ENCODE measurements around the gene DEFB118.
"Not testable (repeated sequence)": the region's sequence is repeated elsewhere in the genome, so short reads cannot be mapped to it uniquely, and the experiment has no call there.

Gene DEFB118, protein sequence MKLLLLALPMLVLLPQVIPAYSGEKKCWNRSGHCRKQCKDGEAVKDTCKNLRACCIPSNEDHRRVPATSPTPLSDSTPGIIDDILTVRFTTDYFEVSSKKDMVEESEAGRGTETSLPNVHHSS
- 0 reads per million in 9 experiments for total RNA-seq

DNA sequence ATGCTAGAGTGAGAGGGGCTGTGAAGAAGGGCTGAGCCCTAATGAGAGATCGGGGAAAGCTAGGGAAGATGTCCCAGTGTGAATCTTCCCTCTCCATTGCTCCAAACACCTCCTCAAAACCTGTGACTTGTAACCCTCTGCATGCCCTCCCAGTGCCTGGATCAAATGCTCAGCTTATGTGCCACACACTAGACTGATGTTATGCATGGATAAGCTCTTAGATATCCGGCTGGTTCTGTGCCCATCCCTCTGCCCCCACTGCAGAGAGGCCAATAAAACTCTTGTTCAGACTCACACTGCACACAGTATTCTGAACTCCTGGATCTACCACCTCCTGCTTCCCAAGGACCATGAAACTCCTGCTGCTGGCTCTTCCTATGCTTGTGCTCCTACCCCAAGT, at the start of gene DEFB118:
Gene DEFB118, plus strand, starts transcription at position 301 of the 400 bp plus-strand sequence. Its CDS starts 50 bp downstream, at position 351.
- Mint-ChIP-seq H3K9me3 (peaks cover 0 to 7% of the 10 kb centered on the region in 2 donors), H3K4me3 (no peak within 1 kb of the TSS), H3K27ac (no peak within 1 kb of the TSS), H3K27me3 (peaks cover 0 to 11% of the 10 kb centered on the region in 2 donors), H3K4me1 (ENCODE audit: low read depth in 2 of 2) (no peaks in the 10 kb centered on the region), H3K36me3 (ENCODE audit: insufficient read depth) (no peaks in the 10 kb centered on the region)
- no peak for DNase-seq
- ATAC-seq (replicated peaks), result no peak

DNA sequence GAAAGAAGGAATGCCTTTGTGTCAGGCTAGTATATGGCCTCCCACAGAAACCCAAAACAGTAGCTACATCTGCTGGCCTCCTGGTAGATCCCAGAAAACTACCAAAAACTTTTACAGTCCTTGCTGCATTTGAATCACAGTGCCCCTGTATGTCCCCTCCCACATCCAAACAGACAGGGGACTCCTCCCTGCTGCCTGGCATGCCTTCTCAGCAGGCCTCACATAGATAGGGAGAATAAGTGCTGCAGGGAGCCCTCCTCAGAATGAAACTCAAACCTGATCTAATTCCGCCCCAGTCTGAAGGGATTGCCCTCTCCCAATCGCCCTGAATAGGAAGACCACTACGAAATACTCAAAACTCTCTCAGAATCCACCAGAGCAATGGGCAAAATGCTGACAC, 45.9 kb upstream of the DEFB118 start:
- H3K9me3 Mint-ChIP-seq, result peaks cover 7 to 18% of the 10 kb centered on the region in 2 donors
- peaks cover 0 to 12% of the 10 kb centered on the region in 2 donors for H3K27me3 Mint-ChIP-seq
- no peak overlapping the region for H3K4me3 Mint-ChIP-seq
- ATAC-seq (replicated peaks), result no peak
- no peak overlapping the region for H3K27ac Mint-ChIP-seq
- H3K4me1 Mint-ChIP-seq (ENCODE audit: low read depth in 2 of 2), result no peaks in the 10 kb centered on the region
- DNase-seq, result no peak
- no peaks in the 10 kb centered on the region for H3K36me3 Mint-ChIP-seq (ENCODE audit: insufficient read depth)

DNA sequence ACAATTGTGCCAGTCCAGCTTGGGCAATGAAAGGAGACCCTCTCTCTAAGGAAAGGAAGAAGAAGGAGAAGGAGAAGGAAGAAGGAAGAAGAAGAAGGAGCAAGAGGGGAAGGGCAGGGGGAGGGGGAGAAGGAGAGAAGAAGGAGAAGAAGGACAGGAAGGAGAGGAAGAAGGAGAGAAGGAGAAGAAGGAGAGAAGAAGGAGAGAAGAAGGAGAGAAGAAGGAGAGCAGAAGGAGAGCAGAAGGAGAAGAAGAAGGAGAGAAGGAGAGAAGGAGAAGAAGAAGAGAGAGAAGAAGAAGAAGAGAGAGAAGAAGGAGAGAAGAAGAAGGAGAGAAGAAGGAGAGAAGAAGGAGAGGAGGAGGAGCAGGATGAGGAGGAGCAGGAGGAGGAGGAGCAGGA, 37.5 kb upstream of the DEFB118 start:
- ATAC-seq (replicated peaks) (no peak), DNase-seq (no peak)
- no peaks in the 10 kb centered on the region for H3K4me1 Mint-ChIP-seq (ENCODE audit: low read depth in 2 of 2)
- no peaks in the 10 kb centered on the region for H3K36me3 Mint-ChIP-seq (ENCODE audit: insufficient read depth)
- peaks cover 11 to 14% of the 10 kb centered on the region in 2 donors for H3K9me3 Mint-ChIP-seq
- H3K27me3 Mint-ChIP-seq, result no peaks in the 10 kb centered on the region
- H3K27ac Mint-ChIP-seq, result no peak overlapping the region
- H3K4me3 Mint-ChIP-seq, result no peak overlapping the region

DNA sequence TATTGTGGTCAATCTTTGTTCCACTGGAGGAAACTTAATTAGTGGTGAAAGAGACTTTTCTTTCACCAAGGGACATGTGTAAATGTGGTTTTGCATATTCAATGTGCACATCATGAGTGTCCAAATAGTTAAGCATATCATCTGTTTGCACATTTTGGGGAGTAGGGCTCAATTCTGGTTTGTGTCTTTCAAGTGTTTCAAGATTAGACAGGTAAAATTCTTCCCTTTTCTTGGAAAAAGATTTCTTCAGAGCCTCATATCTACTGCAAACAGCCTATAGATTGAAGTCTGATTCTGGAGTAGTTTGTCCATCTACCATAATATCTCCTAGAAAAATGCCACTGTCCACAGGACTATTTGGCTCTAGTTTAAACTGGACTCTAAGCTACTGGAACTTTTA, 26.9 kb upstream of the DEFB118 start:
- ATAC-seq (replicated peaks) (no peak), DNase-seq (no peak)
- no peaks in the 10 kb centered on the region for H3K4me1 Mint-ChIP-seq (ENCODE audit: low read depth in 2 of 2)
- H3K36me3 Mint-ChIP-seq (ENCODE audit: insufficient read depth), result no peaks in the 10 kb centered on the region
- H3K27me3 Mint-ChIP-seq, result no peaks in the 10 kb centered on the region
- H3K27ac Mint-ChIP-seq, result no peak overlapping the region
- H3K4me3 Mint-ChIP-seq, result no peak overlapping the region
- no peaks in the 10 kb centered on the region for H3K9me3 Mint-ChIP-seq

DNA sequence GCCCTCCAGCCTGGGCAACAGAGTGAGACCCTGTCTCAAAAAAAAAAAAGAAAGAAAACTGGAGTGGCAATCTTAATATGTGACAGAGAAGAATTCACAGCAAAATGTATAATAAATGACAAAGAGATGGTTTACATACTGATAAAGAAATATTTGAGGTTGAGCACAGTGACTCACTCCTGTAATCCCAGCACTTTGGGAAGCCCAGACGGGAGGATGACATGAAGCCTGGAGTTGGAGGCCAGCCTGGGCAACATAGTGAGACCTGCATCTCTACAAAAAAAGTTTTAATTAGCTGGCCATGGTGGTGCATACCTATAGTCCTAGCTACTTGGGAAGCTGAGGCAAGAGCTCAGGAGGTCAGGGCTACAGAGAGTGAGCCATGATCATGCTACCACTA, 12.4 kb upstream of the DEFB118 start:
- Mint-ChIP-seq H3K27me3 (peaks cover 0 to 4% of the 10 kb centered on the region in 2 donors), H3K4me1 (ENCODE audit: low read depth in 2 of 2) (no peaks in the 10 kb centered on the region), H3K36me3 (ENCODE audit: insufficient read depth) (no peaks in the 10 kb centered on the region), H3K4me3 (no peak overlapping the region), H3K27ac (no peak overlapping the region), H3K9me3 (peaks cover 0 to under 1% of the 10 kb centered on the region in 2 donors)
- no peak for DNase-seq
- ATAC-seq (replicated peaks), result no peak

DNA sequence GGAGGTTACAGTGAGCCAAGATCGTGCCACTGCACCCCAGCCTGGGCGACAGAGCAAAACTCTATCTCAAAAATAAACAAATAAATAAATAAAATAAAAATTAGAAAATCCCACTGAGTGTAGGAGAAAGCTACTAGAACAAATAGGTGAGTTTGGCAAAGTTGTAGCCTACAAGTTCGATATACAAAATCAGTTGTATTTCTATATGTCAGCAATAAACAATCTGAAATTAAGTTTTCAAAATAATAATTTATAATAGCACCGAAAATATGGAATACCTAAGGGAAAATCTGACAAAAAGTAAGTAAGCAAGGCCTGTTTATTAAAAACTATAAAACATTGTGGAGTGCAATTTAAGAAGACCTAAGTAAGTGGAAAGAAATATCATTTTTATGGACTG, 5.1 kb upstream of the DEFB118 start:
- no peaks in the 10 kb centered on the region for H3K36me3 Mint-ChIP-seq (ENCODE audit: insufficient read depth)
- no peaks in the 10 kb centered on the region for H3K4me1 Mint-ChIP-seq (ENCODE audit: low read depth in 2 of 2)
- no peak overlapping the region for H3K27ac Mint-ChIP-seq
- peaks cover 0 to under 1% of the 10 kb centered on the region in 2 donors for H3K9me3 Mint-ChIP-seq
- DNase-seq, result no peak
- ATAC-seq (replicated peaks), result no peak
- no peak overlapping the region for H3K4me3 Mint-ChIP-seq
- peaks cover 0 to 4% of the 10 kb centered on the region in 2 donors for H3K27me3 Mint-ChIP-seq

DNA sequence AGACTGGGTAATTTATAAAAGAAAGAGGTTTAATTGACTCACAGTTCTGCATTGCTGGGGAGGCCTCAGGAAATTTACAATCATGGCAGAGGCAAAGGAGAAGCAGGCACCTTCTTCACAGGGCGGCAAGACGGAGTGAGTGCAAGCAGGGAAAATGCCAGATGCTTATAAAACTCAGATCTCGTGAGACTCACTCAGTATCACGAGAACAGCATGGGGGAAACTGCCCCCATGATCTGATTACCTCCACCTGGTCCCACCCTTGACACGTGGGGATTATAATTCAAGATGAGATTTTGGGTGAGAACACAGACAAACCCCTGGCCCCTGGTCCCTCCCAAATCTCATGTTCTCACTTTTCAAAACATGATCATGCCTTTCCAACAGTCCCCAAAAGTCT, 4.1 kb upstream of the DEFB118 start:
- not testable (repeated sequence) for DNase-seq; H3K4me1 Mint-ChIP-seq (ENCODE audit: low read depth in 2 of 2); H3K36me3 Mint-ChIP-seq (ENCODE audit: insufficient read depth); H3K27ac Mint-ChIP-seq; H3K9me3 Mint-ChIP-seq; ATAC-seq (replicated peaks); H3K4me3 Mint-ChIP-seq
- H3K27me3 Mint-ChIP-seq, result peaks cover 0 to 11% of the 10 kb centered on the region in 2 donors

DNA sequence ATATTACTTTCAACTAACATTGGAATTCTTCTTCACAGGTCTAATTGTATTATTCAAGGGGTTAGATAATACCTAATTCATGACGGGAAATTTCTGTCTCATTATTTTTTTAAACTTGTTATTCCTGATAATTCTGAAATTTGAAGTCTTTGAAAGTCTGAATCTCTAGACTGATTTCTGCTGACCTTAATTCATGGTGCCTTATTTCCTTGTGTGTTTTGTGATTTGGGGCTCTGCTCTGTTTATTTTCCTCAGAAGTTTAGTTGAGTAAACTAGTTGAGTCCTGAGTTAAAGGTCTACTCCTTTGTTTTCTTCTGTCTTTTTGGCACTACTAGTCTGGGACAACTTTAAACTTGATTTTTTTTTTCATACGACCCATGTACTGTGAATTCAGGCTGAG, 5.9 kb downstream of the DEFB118 start:
- Mint-ChIP-seq H3K36me3 (ENCODE audit: insufficient read depth) (no peaks in the 10 kb centered on the region), H3K27me3 (peaks cover 0 to 14% of the 10 kb centered on the region in 2 donors), H3K27ac (no peak overlapping the region), H3K4me1 (ENCODE audit: low read depth in 2 of 2) (no peaks in the 10 kb centered on the region), H3K9me3 (peaks cover 0 to 5% of the 10 kb centered on the region in 2 donors), H3K4me3 (no peak overlapping the region)
- no peak for DNase-seq
- no peak for ATAC-seq (replicated peaks)

DNA sequence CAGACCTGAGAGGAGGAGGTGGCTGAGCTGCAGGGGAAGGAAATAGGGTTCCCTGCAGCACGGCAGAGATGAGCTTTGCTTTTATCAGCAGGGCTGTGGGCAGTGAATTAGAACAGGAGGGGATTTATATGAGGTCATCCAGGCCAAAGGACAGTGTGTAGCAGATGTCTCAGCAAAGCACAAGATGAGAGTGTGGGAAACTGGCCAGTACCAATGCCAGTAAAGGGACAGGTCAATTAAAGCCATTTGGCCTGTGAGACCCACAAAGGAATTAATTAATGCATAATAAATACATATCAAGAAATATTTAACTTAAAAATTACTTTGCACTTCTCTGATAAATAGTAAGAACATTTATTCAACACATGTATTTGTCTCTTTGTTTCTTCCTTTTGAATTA, 22.1 kb downstream of the DEFB118 start, which contains the start of gene DEFB119:
Gene DEFB119, minus strand, starts transcription at position 101 of the 400 bp plus-strand sequence. CDS start 107 bp downstream, outside the sequence.
- no peaks in the 10 kb centered on the region for H3K36me3 Mint-ChIP-seq (ENCODE audit: insufficient read depth)
- H3K4me1 Mint-ChIP-seq (ENCODE audit: low read depth in 2 of 2), result no peaks in the 10 kb centered on the region
- H3K27me3 Mint-ChIP-seq, result peaks cover 27 to 28% of the 10 kb centered on the region in 2 donors
- no peak for ATAC-seq (replicated peaks)
- H3K9me3 Mint-ChIP-seq, result peaks cover 0 to 3% of the 10 kb centered on the region in 2 donors
- no peak within 1 kb of the TSS for H3K27ac Mint-ChIP-seq
- no peak within 1 kb of the TSS for H3K4me3 Mint-ChIP-seq
- no peak for DNase-seq

DNA sequence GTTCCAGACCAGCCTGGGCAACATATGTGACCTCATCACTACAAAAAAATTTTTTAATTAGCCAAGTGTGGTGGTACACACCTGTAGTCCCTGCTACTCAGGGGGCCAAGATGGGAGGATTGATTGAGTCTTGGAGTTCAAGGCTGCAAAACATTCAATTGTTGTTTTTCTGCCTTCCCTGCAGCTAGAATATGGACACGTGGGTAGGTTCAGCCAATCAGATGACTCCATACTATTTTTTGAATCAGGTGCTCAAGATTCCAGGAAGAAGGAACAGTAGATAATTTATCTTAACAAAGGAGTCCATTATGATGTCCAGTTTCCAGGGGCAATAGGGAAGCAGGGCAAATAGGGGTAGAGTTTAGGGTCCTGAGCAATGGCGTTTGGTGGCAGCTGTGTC, 24.4 kb downstream of the DEFB118 start:
- H3K36me3 Mint-ChIP-seq (ENCODE audit: insufficient read depth), result no peaks in the 10 kb centered on the region
- no peaks in the 10 kb centered on the region for H3K4me1 Mint-ChIP-seq (ENCODE audit: low read depth in 2 of 2)
- H3K9me3 Mint-ChIP-seq, result peaks cover 0 to 2% of the 10 kb centered on the region in 2 donors
- H3K27me3 Mint-ChIP-seq, result peaks cover 35 to 45% of the 10 kb centered on the region in 2 donors
- DNase-seq (no peak), ATAC-seq (replicated peaks) (no peak)
- no peak overlapping the region for H3K27ac Mint-ChIP-seq
- no peak overlapping the region for H3K4me3 Mint-ChIP-seq

DNA sequence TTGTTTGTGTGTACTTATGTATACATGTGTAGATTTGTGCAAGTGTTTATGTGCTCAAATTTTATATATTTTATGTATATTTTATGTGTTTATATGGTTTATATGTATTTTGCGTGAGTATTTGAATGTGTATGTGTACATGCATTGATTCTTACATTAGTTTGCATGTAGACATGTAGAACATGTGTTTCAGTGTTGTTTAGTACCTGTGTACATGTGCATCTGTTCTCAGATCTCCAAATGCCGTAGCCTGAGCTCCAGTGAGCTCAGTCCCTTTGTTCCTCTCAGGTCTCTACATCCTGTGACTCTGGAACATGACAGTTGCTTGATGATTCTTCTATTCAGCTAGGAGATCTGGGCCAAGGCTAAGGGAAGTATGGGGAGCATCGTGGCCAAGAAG, 26.5 kb downstream of the DEFB118 start:
- DNase-seq (no peak), ATAC-seq (replicated peaks) (no peak)
- H3K4me1 Mint-ChIP-seq (ENCODE audit: low read depth in 2 of 2), result no peaks in the 10 kb centered on the region
- H3K9me3 Mint-ChIP-seq, result peaks cover 0 to 2% of the 10 kb centered on the region in 2 donors
- no peaks in the 10 kb centered on the region for H3K36me3 Mint-ChIP-seq (ENCODE audit: insufficient read depth)
- peaks cover 21 to 39% of the 10 kb centered on the region in 2 donors for H3K27me3 Mint-ChIP-seq
- no peak overlapping the region for H3K27ac Mint-ChIP-seq
- no peak overlapping the region for H3K4me3 Mint-ChIP-seq

DNA sequence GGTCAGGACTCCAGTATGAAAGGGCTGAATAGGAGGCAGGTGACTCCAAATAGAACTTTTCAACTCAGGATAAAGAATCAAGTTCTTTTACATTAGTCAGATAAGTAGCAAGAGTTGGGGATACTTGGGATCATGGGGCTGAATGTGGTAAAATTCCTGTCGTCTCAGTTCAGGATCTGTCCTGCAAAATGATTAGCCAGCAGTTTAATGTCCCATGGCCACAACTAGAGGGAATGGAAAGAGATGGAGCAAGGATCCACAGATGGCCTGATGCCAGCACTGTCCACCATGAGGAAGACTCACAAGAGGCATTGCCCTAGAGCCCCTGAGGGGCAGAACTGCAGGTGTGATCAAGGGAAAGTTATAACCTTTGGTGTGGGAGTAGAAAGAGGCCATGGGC, 35.5 kb downstream of the DEFB118 start:
- Mint-ChIP-seq H3K4me3 (no peak overlapping the region), H3K4me1 (ENCODE audit: low read depth in 2 of 2) (no peaks in the 10 kb centered on the region), H3K27me3 (peaks cover 7 to 21% of the 10 kb centered on the region in 2 donors), H3K9me3 (no peaks in the 10 kb centered on the region), H3K36me3 (ENCODE audit: insufficient read depth) (peaks cover 2% of the 10 kb centered on the region), H3K27ac (no peak overlapping the region)
- ATAC-seq (replicated peaks) (no peak), DNase-seq (no peak)

DNA sequence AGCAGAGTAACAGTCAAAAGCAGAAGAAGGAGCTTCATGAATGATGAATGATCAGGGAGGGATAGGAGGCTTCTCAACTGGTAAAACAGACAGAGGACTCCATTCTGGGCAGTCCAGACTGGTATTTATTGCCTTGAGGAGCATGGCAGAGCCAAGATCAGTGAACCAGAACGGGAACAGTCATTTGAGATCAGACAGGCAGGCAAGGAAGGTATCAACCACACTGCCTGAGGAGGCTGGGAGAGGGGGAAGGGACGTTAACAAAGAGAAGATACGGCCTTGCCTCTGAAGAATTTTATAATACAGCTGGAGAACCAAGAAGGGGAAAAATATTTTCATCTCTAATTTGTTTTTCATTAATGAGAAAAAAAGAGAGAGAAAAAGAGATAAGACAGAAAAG, 37.7 kb downstream of the DEFB118 start, which contains the start of gene DEFB121:
Gene DEFB121, minus strand, starts transcription at position 101 of the 400 bp plus-strand sequence. Its CDS starts 63 bp downstream, at position 38.
- ATAC-seq (replicated peaks) (no peak), DNase-seq (no peak)
- H3K9me3 Mint-ChIP-seq, result no peaks in the 10 kb centered on the region
- H3K27me3 Mint-ChIP-seq, result peaks cover 7 to 11% of the 10 kb centered on the region in 2 donors
- H3K4me1 Mint-ChIP-seq (ENCODE audit: low read depth in 2 of 2), result no peaks in the 10 kb centered on the region
- H3K27ac Mint-ChIP-seq, result no peak within 1 kb of the TSS
- peaks cover 2% of the 10 kb centered on the region for H3K36me3 Mint-ChIP-seq (ENCODE audit: insufficient read depth)
- no peak within 1 kb of the TSS for H3K4me3 Mint-ChIP-seq

DNA sequence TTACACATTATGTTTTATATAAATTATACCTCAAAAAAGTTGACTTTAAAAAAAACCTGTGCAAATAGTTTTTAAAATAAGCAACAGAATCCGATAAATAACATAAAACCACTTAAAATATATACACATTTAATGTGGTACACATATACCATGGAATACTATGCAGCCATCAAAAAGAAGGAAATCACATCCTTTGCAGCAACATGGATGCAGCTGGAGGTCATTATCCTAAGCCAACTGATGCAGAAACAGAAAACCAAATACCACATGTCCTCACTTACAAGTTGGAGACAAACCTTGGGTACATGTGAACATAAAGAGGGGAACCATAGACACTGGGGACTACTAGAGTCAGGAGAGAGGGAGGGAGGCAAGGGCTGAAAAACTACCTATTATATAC, 41.6 kb downstream of the DEFB118 start:
- DNase-seq (no peak), ATAC-seq (replicated peaks) (no peak)
- H3K4me3 Mint-ChIP-seq, result no peak overlapping the region
- H3K27me3 Mint-ChIP-seq, result peaks cover 11 to 21% of the 10 kb centered on the region in 2 donors
- H3K27ac Mint-ChIP-seq, result no peak overlapping the region
- peaks cover 2% of the 10 kb centered on the region for H3K36me3 Mint-ChIP-seq (ENCODE audit: insufficient read depth)
- no peaks in the 10 kb centered on the region for H3K9me3 Mint-ChIP-seq
- no peaks in the 10 kb centered on the region for H3K4me1 Mint-ChIP-seq (ENCODE audit: low read depth in 2 of 2)
